Keratinocyte (primary cell): Measurements from ENCODE around the gene HSD17B1. TPM values are rescaled to one million over a fixed set of nuclear protein-coding genes. Genes with fewer than 3 reads are reported as not detected.

Experiments used
- DNase-seq: peaks from one replicate; pipeline ENCODE4 v3.0.0-alpha.2; 2011; ENCODE audit warnings: low read depth, missing footprints, low spot score
- FAIRE-seq: peaks from 2 replicates; lab custom pipeline; 2011; peaks lifted over from hg19 to GRCh38; lab: Jason Lieb, UNC
- H2AFZ ChIP-seq: 2 replicates; pipeline ENCODE4 v1.6.0; 2012; ENCODE audit warnings: low read length, control low read depth, inconsistent platforms; ENCODE audit not compliant: control insufficient read depth
- H3K27ac ChIP-seq: 2 replicates; pipeline ENCODE4 v1.5.1; 2011; ENCODE audit warnings: low read length; ENCODE audit not compliant: control insufficient read depth, insufficient read depth
- H3K27me3 ChIP-seq: 3 replicates; pipeline ENCODE4 v1.6.0; 2011; ENCODE audit warnings: low read length; ENCODE audit not compliant: control insufficient read depth, insufficient read depth; ENCODE audit errors: extremely low read depth
- H3K36me3 ChIP-seq, 2 experiments: 2 replicates in 1 of 2; 3 replicates in 1 of 2; pipeline ENCODE4 v1.5.1; 2011; ENCODE audit warnings: low read length in 2 of 2, mild to moderate bottlenecking in 1 of 2; ENCODE audit not compliant: control insufficient read depth in 2 of 2, insufficient read depth in 2 of 2; ENCODE audit errors: extremely low read depth in 1 of 2
- H3K4me1 ChIP-seq: 3 replicates; pipeline ENCODE4 v1.5.1; 2011; ENCODE audit warnings: low read length; ENCODE audit not compliant: control insufficient read depth, insufficient read depth; ENCODE audit errors: extremely low read depth
- H3K4me2 ChIP-seq: 3 replicates; pipeline ENCODE4 v1.6.0; 2011; ENCODE audit warnings: low read depth, low read length; ENCODE audit not compliant: control insufficient read depth, insufficient read depth; ENCODE audit errors: extremely low read depth
- H3K4me3 ChIP-seq, 3 experiments: fragments of 200-600 bp in 1 of 3; sonication (generic) in 1 of 3; 2 replicates in 2 of 3; 3 replicates in 1 of 3; pipeline ENCODE4 v1.5.1; 2011 to 2016; ENCODE audit warnings: low read length in 3 of 3, mild to moderate bottlenecking in 3 of 3, control low read depth in 2 of 3, inconsistent platforms in 1 of 3, low read depth in 1 of 3, mixed read lengths in 1 of 3, mixed run types in 1 of 3, moderate library complexity in 1 of 3; ENCODE audit not compliant: control insufficient read depth in 2 of 3, insufficient read depth in 2 of 3; ENCODE audit errors: extremely low read depth in 1 of 3
- H3K79me2 ChIP-seq: 2 replicates; pipeline ENCODE4 v1.6.0; 2012; ENCODE audit warnings: low read length; ENCODE audit not compliant: control insufficient read depth, insufficient read depth
- H3K9ac ChIP-seq: 3 replicates; pipeline ENCODE4 v1.6.0; 2011; ENCODE audit warnings: low read length; ENCODE audit not compliant: control insufficient read depth, insufficient read depth; ENCODE audit errors: extremely low read depth
- H3K9me1 ChIP-seq: 3 replicates; pipeline ENCODE4 v1.6.0; 2011; ENCODE audit warnings: low read length; ENCODE audit not compliant: control insufficient read depth, insufficient read depth; ENCODE audit errors: extremely low read depth
- H3K9me3 ChIP-seq: 2 replicates; pipeline ENCODE4 v1.5.1; 2012; ENCODE audit warnings: low read depth, low read length; ENCODE audit not compliant: control insufficient read depth
- H4K20me1 ChIP-seq: 3 replicates; pipeline ENCODE4 v1.6.0; 2011; ENCODE audit warnings: low read length; ENCODE audit not compliant: control insufficient read depth, insufficient read depth; ENCODE audit errors: extremely low read depth
- EZH2 ChIP-seq: IDR thresholded peaks from one replicate; pipeline ENCODE4 v1.6.1; 2012; ENCODE audit warnings: inconsistent platforms, mild to moderate bottlenecking, low read length, moderate library complexity
- dilution Hi-C: fragments of 300-500 bp; cut with MboI; formaldehyde crosslinking; loops from one replicate; pipeline ENCODE4 v1.7.0; 2020; ENCODE audit warnings: low sequenced_read_pairs; ENCODE audit not compliant: extremely low pct_ligation_motif_present
- polyA plus RNA-seq, 5 experiments: library from polyadenylated mRNA; depleted of rRNA in 3 of 5; stranded (reverse) in 3 of 5; stranded (forward) in 1 of 5; unstranded in 1 of 5; fragments of >200 nt; gene quantifications; 1 replicate in 1 of 5; 2 replicates in 3 of 5; 3 replicates in 1 of 5; pipeline versions ENCODE4 v1.2.1 to v1.2.3, GENCODE V29; 2011 to 2012; ENCODE audit warnings: missing spikeins in 2 of 5, low read depth in 1 of 5, low replicate concordance in 1 of 5
- TF ChIP-seq, protein P1 (sequence below), 3 experiments: IDR thresholded peaks in 1 of 3; conservative IDR thresholded peaks in 1 of 3; optimal IDR thresholded peaks in 1 of 3; 2 replicates in 2 of 3; 3 replicates in 1 of 3; pipeline versions ENCODE3 to v1.5.1; 2011; ENCODE audit warnings: low read length in 3 of 3, mild to moderate bottlenecking in 3 of 3, moderate library complexity in 2 of 3, control low read depth in 1 of 3, inconsistent platforms in 1 of 3; ENCODE audit not compliant: insufficient read depth in 2 of 3; ENCODE audit errors: extremely low read depth in 1 of 3

The HSD17B1 gene
- polyA plus RNA-seq, 1 donor (not counting 4 experiments of a cell fraction or from before 2014, with no cell fraction given): 5.3 TPM

- H4K20me1 ChIP-seq: no peaks in the 10 kb centered on the region
- dilution Hi-C loops: no loop called here
- TF ChIP-seq EZH2: no peak
- TF ChIP-seq, protein P1, sequence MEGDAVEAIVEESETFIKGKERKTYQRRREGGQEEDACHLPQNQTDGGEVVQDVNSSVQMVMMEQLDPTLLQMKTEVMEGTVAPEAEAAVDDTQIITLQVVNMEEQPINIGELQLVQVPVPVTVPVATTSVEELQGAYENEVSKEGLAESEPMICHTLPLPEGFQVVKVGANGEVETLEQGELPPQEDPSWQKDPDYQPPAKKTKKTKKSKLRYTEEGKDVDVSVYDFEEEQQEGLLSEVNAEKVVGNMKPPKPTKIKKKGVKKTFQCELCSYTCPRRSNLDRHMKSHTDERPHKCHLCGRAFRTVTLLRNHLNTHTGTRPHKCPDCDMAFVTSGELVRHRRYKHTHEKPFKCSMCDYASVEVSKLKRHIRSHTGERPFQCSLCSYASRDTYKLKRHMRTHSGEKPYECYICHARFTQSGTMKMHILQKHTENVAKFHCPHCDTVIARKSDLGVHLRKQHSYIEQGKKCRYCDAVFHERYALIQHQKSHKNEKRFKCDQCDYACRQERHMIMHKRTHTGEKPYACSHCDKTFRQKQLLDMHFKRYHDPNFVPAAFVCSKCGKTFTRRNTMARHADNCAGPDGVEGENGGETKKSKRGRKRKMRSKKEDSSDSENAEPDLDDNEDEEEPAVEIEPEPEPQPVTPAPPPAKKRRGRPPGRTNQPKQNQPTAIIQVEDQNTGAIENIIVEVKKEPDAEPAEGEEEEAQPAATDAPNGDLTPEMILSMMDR (optimal IDR thresholded peaks at IDR 0.05 in 1 of 3, IDR thresholded peaks at IDR 0.05 in 1 of 3, conservative IDR thresholded peaks at IDR 0.05 in 1 of 3; ENCODE audit: extremely low read depth in 1 of 3, insufficient read depth in 2 of 3, low read length in 3 of 3): no peak
- DNase-seq (no peak), FAIRE-seq (no peak)
- H3K4me2 ChIP-seq: peak overlapping the region; percentile 92
- H3K36me3 ChIP-seq: peaks cover 28 to 52% of the 10 kb centered on the region in 2 experiments
- H3K9me1 ChIP-seq: no peaks in the 10 kb centered on the region
- H2AFZ ChIP-seq: peak overlapping the region; percentile 74
- H3K9me3 ChIP-seq: no peaks in the 10 kb centered on the region
- peak overlapping the region; percentile 71 for H3K9ac ChIP-seq
- H3K4me3 ChIP-seq: peak overlapping the region; percentile 85 to 93 (median 88)
- no peaks in the 10 kb centered on the region for H3K27me3 ChIP-seq
- H3K27ac ChIP-seq: peak overlapping the region; percentile 22
- peaks cover 31% of the 10 kb centered on the region for H3K4me1 ChIP-seq
- peaks cover 49% of the 10 kb centered on the region for H3K79me2 ChIP-seq
Observed at GRCh38 chr17:42566215-42566882, 13.6 kb downstream of the HSD17B1 start.

DNA sequence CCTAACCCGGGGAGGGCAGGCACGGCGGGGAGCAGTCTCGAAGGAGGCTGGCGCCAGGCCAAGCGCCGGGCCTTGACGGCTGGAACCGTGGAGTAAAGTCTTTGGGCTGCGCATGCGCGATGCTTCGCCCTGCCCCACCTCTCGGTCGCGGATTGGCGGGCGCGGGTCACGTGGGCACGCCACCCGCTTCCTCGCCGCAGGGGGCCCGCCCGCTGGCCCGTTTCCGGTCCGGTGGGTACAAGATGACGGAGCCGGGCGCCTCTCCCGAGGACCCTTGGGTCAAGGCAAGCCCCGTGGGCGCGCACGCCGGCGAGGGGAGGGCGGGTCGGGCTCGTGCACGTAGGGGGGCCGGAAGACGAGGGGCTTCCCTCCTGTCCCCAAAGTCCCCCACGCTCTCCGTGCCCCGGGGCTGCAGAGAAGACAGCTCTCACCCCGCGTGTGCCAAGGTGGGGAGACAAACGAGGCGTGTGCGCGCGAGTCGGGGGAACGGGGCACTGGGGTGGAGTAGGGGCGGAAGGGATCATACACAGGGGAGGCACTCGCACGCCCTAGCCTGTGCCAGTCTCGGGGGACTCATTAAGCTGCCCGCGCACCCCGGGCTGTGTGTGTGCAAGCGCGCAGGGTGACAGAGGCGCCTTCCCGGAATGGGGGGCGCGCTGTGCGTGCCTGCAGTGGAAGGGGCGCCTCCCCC, 14.3 kb downstream of the HSD17B1 start, which contains the start of gene MLX:
Gene MLX, plus strand, starts transcription at position 218 of the 691 bp plus-strand sequence. Its CDS starts 25 bp downstream, at position 243.
- Histone ChIP-seq H3K9me1 (no peaks in the 10 kb centered on the region), H3K79me2 (peaks cover 50% of the 10 kb centered on the region), H3K4me3 (peak within 1 kb of the TSS; percentile 85 to 93 (median 88)), H3K4me1 (peaks cover 26% of the 10 kb centered on the region), H3K9ac (peak within 1 kb of the TSS; percentile 71), H3K27me3 (no peaks in the 10 kb centered on the region), H3K36me3 (peaks cover 32 to 59% of the 10 kb centered on the region in 2 experiments), H3K4me2 (peak within 1 kb of the TSS; percentile 92), H3K27ac (peak within 1 kb of the TSS; percentile 52), H2AFZ (peak within 1 kb of the TSS; percentile 74), H3K9me3 (no peaks in the 10 kb centered on the region), H4K20me1 (no peaks in the 10 kb centered on the region)
- FAIRE-seq (no peak), DNase-seq (no peak)
- dilution Hi-C loops: no loop called here
- TF ChIP-seq EZH2: no peak
- TF ChIP-seq, protein P1 (optimal IDR thresholded peaks at IDR 0.05 in 1 of 3, IDR thresholded peaks at IDR 0.05 in 1 of 3, conservative IDR thresholded peaks at IDR 0.05 in 1 of 3; ENCODE audit: extremely low read depth in 1 of 3, insufficient read depth in 2 of 3, low read length in 3 of 3): peak in 1 of 3 experiments; percentile 2
